Epithelial cell of proximal tubule (primary cell): ENCODE results near the gene YARS1. TPM values are rescaled to one million over a fixed set of nuclear protein-coding genes. Genes with fewer than 3 reads are reported as not detected.

Experiments
- DNase-seq: peaks from one replicate; pipeline ENCODE4 v3.0.0-alpha.2; 2011; ENCODE audit warnings: low read depth
- H3K4me3 ChIP-seq: 2 replicates; pipeline ENCODE4 v1.5.1; 2011; ENCODE audit warnings: low read depth, mild to moderate bottlenecking, low read length
- total RNA-seq: library from RNA; depleted of rRNA; stranded (reverse); fragments of >200 nt; gene quantifications from 2 replicates; pipeline ENCODE4 v1.2.3, GENCODE V29; 2015
- TF ChIP-seq, protein P1 (sequence below): conservative IDR thresholded peaks from 2 replicates; pipeline ENCODE4 v1.5.1; 2012; ENCODE audit warnings: low read depth, mild to moderate bottlenecking, low read length

The YARS1 gene
- total RNA-seq, 1 donor from 2014 or later, result 90.9 TPM

DNA sequence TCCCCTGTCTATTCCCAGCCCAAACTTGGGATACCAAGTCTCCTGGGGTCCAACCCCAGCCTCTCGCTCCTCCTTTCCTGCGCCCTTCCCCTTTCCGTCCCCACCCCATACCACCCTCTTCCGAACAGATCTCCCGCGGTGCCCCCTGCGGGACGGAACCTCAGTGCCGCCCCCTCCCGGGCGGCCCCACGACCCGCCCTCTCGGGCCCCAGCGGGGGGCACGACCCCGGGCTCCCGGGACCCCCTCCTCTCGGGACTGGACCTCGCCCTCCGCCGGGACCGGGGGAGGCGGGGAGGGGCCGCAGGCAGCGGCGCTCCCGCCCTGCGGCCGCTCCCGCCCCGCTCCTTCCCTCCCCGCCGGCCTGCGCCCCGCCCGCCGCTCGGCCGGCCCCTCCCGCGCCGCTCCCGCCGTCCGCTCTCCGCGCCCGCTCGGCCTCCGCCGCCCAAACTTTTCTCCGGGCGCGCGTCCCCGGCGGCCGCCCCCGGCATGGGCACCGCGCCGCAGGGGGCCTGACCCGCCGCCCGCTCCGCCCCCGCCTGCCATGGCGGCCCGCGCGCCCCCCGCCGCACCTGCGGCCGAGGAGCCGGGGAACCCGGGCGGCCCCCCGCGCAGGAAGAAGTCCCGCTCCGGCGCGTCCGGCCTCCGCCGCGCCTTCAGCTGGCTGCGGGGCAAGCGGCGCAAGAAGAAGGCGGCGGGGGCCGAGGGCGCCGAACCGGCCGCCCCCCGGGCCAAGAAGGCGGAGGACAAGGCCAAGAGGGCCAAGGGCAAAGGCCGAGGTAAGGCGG, 75.6 kb downstream of the YARS1 start:
- no peak for DNase-seq

DNA sequence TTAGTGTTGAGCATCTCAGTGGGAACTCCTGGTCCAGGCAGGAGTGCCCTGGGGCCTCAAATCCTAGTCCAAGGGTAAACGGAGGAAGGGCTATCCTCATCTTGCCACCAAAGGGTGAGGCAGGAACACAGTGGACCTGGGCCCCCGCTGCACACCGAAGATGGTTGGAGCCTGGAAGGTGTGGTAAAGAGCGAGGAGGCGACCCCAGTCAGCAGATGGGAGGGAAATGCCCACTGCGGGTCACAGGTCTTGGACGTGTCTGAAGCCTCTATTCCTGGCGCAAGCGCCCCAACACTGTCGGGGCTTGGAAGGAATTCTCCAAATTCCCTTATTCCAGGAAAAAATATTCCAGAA, 76.1 kb downstream of the YARS1 start:
- TF ChIP-seq, protein P1, sequence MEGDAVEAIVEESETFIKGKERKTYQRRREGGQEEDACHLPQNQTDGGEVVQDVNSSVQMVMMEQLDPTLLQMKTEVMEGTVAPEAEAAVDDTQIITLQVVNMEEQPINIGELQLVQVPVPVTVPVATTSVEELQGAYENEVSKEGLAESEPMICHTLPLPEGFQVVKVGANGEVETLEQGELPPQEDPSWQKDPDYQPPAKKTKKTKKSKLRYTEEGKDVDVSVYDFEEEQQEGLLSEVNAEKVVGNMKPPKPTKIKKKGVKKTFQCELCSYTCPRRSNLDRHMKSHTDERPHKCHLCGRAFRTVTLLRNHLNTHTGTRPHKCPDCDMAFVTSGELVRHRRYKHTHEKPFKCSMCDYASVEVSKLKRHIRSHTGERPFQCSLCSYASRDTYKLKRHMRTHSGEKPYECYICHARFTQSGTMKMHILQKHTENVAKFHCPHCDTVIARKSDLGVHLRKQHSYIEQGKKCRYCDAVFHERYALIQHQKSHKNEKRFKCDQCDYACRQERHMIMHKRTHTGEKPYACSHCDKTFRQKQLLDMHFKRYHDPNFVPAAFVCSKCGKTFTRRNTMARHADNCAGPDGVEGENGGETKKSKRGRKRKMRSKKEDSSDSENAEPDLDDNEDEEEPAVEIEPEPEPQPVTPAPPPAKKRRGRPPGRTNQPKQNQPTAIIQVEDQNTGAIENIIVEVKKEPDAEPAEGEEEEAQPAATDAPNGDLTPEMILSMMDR, result no peak
- DNase-seq, result no peak
- peak overlapping the region; percentile 92 for H3K4me3 ChIP-seq

More for the DNA sequence above, 75.6 kb downstream of the YARS1 start:
- TF ChIP-seq, protein P1, result peak; percentile 48
- peak overlapping the region; percentile 92 for H3K4me3 ChIP-seq

DNA sequence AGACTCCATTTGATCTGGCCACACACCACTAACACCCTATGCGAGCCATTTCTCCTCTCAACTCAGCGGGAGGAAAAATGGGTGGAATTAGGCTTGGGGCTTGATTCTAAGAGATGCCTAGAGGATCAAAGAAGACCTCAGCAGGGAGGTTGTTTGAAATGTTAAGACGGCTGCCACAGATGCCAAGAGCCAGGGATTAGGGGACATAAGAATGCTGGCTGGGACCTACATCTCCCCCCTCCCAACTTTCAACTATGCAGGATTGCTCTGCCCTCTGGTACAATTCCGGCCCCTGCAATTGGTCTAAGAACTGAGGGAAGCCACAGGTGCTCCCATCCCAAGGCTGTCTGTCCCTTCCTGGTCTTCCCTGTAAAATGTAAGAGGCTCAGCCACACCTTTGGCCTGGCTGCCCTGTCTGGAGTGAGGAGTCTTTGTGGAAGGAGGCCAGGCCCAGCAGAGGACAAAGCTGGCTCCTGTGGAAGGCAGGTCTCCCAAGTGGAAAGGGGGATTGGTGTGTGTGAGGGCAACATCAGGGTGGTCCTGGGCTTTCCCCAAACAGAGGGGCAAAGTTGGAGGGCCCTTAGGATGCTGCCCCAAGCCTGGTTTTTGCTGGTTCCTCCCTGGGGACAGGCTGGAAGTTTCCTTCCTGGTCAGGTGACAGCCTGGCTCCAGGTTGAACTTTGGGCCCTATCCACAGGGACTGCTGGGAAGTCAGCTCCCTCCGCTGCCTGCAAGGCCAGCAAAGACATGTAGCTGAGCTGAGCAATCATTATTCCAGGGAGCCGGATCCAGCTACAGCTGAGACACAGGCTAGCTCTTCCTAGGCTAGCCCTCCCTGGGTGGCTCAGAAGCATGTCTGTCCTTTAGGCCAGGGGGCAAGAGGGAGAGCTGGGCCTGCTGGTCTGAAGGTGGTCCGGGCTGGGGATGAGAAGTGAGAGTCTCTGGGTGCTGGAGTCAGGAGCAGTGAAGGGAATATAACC, 80.1 kb downstream of the YARS1 start:
- no peak for DNase-seq
- H3K4me3 ChIP-seq, result no peak overlapping the region
- TF ChIP-seq, protein P1, result no peak

DNA sequence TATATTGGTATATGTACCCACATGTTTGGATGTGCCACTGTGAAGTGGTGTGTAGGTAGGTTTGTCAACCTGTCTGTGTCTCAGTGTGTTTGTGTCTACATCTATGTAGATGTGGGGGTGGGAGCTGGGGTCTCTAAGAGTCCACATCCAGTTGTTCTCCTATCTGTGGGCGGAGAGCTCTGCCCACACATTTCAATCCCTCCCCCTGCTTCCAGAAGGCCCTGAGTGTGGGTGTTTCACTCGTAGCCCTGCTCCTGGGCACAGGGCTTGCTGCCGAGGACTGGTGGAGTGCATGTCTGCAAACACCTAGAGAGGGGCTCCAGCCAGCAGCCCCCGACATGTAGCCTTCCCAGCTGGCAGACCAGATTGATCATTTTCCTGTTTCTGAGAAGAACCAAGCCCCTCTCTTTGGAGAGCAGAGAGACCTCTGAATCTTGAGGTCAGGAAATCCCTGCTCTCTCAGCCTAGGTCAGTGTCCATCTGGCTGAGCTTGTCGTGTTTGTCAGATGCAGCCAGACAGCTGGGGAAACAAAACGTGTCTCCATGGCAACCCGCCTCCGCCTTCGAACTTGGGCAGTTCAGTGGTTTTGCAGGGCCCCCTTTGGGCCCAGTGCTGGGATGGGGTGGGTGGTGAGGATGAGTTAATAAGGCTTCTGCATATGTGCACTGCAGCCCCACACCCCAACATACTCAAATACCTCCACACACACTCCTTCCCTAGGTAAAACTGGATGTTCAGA, 83.4 kb downstream of the YARS1 start:
- TF ChIP-seq, protein P1, result no peak
- no peak overlapping the region for H3K4me3 ChIP-seq
- no peak for DNase-seq

DNA sequence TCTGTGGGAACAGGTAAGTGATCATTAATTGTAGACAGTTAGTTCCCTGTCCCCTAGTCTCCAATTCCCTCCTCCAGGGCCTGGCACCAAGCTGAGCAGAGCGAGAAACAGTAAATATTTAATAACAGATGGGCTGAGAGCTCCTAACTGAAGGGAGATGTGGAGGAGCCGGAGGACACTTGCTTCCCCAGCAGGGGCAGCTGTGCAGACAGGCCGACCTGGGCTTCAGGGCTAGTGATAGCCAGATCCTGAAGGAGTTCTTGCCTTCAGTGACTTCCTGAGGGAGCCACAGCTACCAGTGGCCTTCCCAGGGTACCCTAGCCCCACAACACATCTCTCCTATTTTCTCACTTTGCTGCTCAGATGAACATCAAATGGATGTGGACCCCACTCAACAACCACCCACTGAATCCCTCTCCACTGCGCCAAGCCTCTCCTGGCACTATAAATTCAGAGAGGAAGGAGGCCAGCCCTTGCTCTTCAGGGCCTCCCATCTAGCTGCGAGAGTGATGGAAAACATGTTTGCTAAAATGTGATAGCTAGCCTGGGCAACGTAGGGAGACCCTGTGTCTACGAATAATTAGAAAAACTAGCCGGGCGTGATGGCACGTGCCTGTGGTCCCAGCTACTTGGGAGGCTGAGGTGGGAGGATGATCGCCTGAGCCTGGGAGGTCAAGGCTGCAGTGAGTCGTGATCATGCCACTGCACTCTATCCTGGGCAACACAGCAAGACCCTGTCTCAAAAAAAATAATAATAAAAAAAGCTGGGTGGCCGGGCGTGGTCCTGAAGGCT, 87.7 kb downstream of the YARS1 start:
- no peak for DNase-seq
- TF ChIP-seq, protein P1, result no peak
- H3K4me3 ChIP-seq, result no peak overlapping the region
